Measurements from ENCODE around the gene ERC1.

ERC1 gene

GRCh38 chr12:1216560-1216959 is 225.5 kb downstream of the ERC1 start:
- FAIRE-seq (no peak), DNase-seq (ENCODE audit: insufficient read length, low spot score) (no peak)
- TF ChIP-seq POLR2A (IDR thresholded peaks at IDR 0.05; ENCODE audit: low read depth, low read length) (no peak), PAX5 (IDR thresholded peaks at IDR 0.05; ENCODE audit: insufficient read depth, low read length, severe bottlenecking) (no peak), POU2F2 (IDR thresholded peaks at IDR 0.05; ENCODE audit: low read depth, low read length) (no peak), POLR2AphosphoS5 (IDR thresholded peaks at IDR 0.05; ENCODE audit: low read depth, low read length) (no peak), TAF1 (IDR thresholded peaks at IDR 0.05; ENCODE audit: low read depth, low read length) (no peak), SPI1 (IDR thresholded peaks at IDR 0.05; ENCODE audit: low read depth, low read length) (no peak)

GRCh38 chr12:1217191-1217949 is 226.3 kb downstream of the ERC1 start:
- TF ChIP-seq POLR2A (IDR thresholded peaks at IDR 0.05; ENCODE audit: low read depth, low read length) (no peak), POU2F2 (IDR thresholded peaks at IDR 0.05; ENCODE audit: low read depth, low read length) (no peak), POLR2AphosphoS5 (IDR thresholded peaks at IDR 0.05; ENCODE audit: low read depth, low read length) (no peak), PAX5 (IDR thresholded peaks at IDR 0.05; ENCODE audit: insufficient read depth, low read length, severe bottlenecking) (no peak), SPI1 (IDR thresholded peaks at IDR 0.05; ENCODE audit: low read depth, low read length) (no peak), TAF1 (IDR thresholded peaks at IDR 0.05; ENCODE audit: low read depth, low read length) (no peak)
- no peak for DNase-seq (ENCODE audit: insufficient read length, low spot score)
- no peak for FAIRE-seq

GRCh38 chr12:1218369-1218768 is 227.3 kb downstream of the ERC1 start:
- DNase-seq (ENCODE audit: insufficient read length, low spot score) (no peak), FAIRE-seq (no peak)
- no peak for TF ChIP-seq POLR2A (IDR thresholded peaks at IDR 0.05; ENCODE audit: low read depth, low read length)
- TF ChIP-seq TAF1 (IDR thresholded peaks at IDR 0.05; ENCODE audit: low read depth, low read length): no peak
- TF ChIP-seq PAX5 (IDR thresholded peaks at IDR 0.05; ENCODE audit: insufficient read depth, low read length, severe bottlenecking): no peak
- no peak for TF ChIP-seq SPI1 (IDR thresholded peaks at IDR 0.05; ENCODE audit: low read depth, low read length)
- TF ChIP-seq POU2F2 (IDR thresholded peaks at IDR 0.05; ENCODE audit: low read depth, low read length): no peak
- no peak for TF ChIP-seq POLR2AphosphoS5 (IDR thresholded peaks at IDR 0.05; ENCODE audit: low read depth, low read length)

GRCh38 chr12:1220127-1221092 is 229.4 kb downstream of the ERC1 start:
- FAIRE-seq: no peak
- DNase-seq (ENCODE audit: insufficient read length, low spot score): no peak
- TF ChIP-seq POLR2AphosphoS5 (IDR thresholded peaks at IDR 0.05; ENCODE audit: low read depth, low read length) (no peak), POU2F2 (IDR thresholded peaks at IDR 0.05; ENCODE audit: low read depth, low read length) (no peak), POLR2A (IDR thresholded peaks at IDR 0.05; ENCODE audit: low read depth, low read length) (no peak), TAF1 (IDR thresholded peaks at IDR 0.05; ENCODE audit: low read depth, low read length) (no peak), SPI1 (IDR thresholded peaks at IDR 0.05; ENCODE audit: low read depth, low read length) (no peak), PAX5 (IDR thresholded peaks at IDR 0.05; ENCODE audit: insufficient read depth, low read length, severe bottlenecking) (no peak)

- FAIRE-seq (peak; percentile 51), DNase-seq (ENCODE audit: insufficient read length, low spot score) (no peak)
- TF ChIP-seq POLR2AphosphoS5 (IDR thresholded peaks at IDR 0.05; ENCODE audit: low read depth, low read length): no peak
- TF ChIP-seq POU2F2 (IDR thresholded peaks at IDR 0.05; ENCODE audit: low read depth, low read length): no peak
- TF ChIP-seq SPI1 (IDR thresholded peaks at IDR 0.05; ENCODE audit: low read depth, low read length): no peak
- no peak for TF ChIP-seq TAF1 (IDR thresholded peaks at IDR 0.05; ENCODE audit: low read depth, low read length)
- no peak for TF ChIP-seq PAX5 (IDR thresholded peaks at IDR 0.05; ENCODE audit: insufficient read depth, low read length, severe bottlenecking)
- TF ChIP-seq POLR2A (IDR thresholded peaks at IDR 0.05; ENCODE audit: low read depth, low read length): no peak
Observed at GRCh38 chr12:1222858-1223639, 232.0 kb downstream of the ERC1 start.

- DNase-seq (ENCODE audit: insufficient read length, low spot score) (no peak), FAIRE-seq (no peak)
- no peak for TF ChIP-seq POLR2A (IDR thresholded peaks at IDR 0.05; ENCODE audit: low read depth, low read length)
- no peak for TF ChIP-seq POU2F2 (IDR thresholded peaks at IDR 0.05; ENCODE audit: low read depth, low read length)
Observed at GRCh38 chr12:1226951-1227350, 235.9 kb downstream of the ERC1 start.

GRCh38 chr12:1234073-1234472 is 243.1 kb downstream of the ERC1 start:
- TF ChIP-seq POLR2AphosphoS5 (IDR thresholded peaks at IDR 0.05; ENCODE audit: low read depth, low read length) (no peak), PAX5 (IDR thresholded peaks at IDR 0.05; ENCODE audit: insufficient read depth, low read length, severe bottlenecking) (no peak), SPI1 (IDR thresholded peaks at IDR 0.05; ENCODE audit: low read depth, low read length) (no peak), POLR2A (IDR thresholded peaks at IDR 0.05; ENCODE audit: low read depth, low read length) (no peak)
- DNase-seq (ENCODE audit: insufficient read length, low spot score): no peak
- FAIRE-seq: no peak

GRCh38 chr12:1246637-1247036 is 255.6 kb downstream of the ERC1 start:
- FAIRE-seq (no peak), DNase-seq (ENCODE audit: insufficient read length, low spot score) (no peak)
- TF ChIP-seq TAF1 (IDR thresholded peaks at IDR 0.05; ENCODE audit: low read depth, low read length) (no peak), POLR2A (IDR thresholded peaks at IDR 0.05; ENCODE audit: low read depth, low read length) (no peak), POLR2AphosphoS5 (IDR thresholded peaks at IDR 0.05; ENCODE audit: low read depth, low read length) (no peak), POU2F2 (IDR thresholded peaks at IDR 0.05; ENCODE audit: low read depth, low read length) (no peak), SPI1 (IDR thresholded peaks at IDR 0.05; ENCODE audit: low read depth, low read length) (no peak), PAX5 (IDR thresholded peaks at IDR 0.05; ENCODE audit: insufficient read depth, low read length, severe bottlenecking) (no peak)

GRCh38 chr12:1250641-1251040 is 259.6 kb downstream of the ERC1 start:
- no peak for DNase-seq (ENCODE audit: insufficient read length, low spot score)
- no peak for TF ChIP-seq POLR2AphosphoS5 (IDR thresholded peaks at IDR 0.05; ENCODE audit: low read depth, low read length)
- TF ChIP-seq POLR2A (IDR thresholded peaks at IDR 0.05; ENCODE audit: low read depth, low read length): no peak
- no peak for TF ChIP-seq POU2F2 (IDR thresholded peaks at IDR 0.05; ENCODE audit: low read depth, low read length)
- no peak for TF ChIP-seq PAX5 (IDR thresholded peaks at IDR 0.05; ENCODE audit: insufficient read depth, low read length, severe bottlenecking)
- no peak for FAIRE-seq
